Measurements from ENCODE around the gene KDM4C. TPM values are rescaled to one million over a fixed set of nuclear protein-coding genes. Genes with fewer than 3 reads are reported as not detected.

Gene KDM4C
- total and polyA plus RNA-seq, 10 donors: 11.1 to 85.5 (median 61.9) TPM

GRCh38 chr9:7209016-7209715 is 451.4 kb downstream of the KDM4C start:
- intact Hi-C loops (cut with DNase I; ENCODE audit: low total_unique reads): no loop called here
- H3K27me3 ChIP-seq (replicated peaks in 1 of 7): peaks cover 0 to 11% (median 0%) of the 10 kb centered on the region in 7 donors
- DNase-seq: no peak
- no peak overlapping the region for H3K4me3 ChIP-seq
- no peaks in the 10 kb centered on the region for H3K9me3 ChIP-seq
- H3K27ac ChIP-seq: no peak overlapping the region
- 78 to 91% (median 86%) methylated on average over 15 of the region's 15 CpGs for WGBS, 5 donors
- no peaks in the 10 kb centered on the region for H3K4me1 ChIP-seq
- H3K36me3 ChIP-seq: no peaks in the 10 kb centered on the region
- TF ChIP-seq POLR2A (IDR thresholded peaks at IDR 0.05) (no peak), CTCF (IDR thresholded peaks at IDR 0.05 in 8 of 11, conservative IDR thresholded peaks at IDR 0.05 in 3 of 11) (no peak), POLR2AphosphoS5 (IDR thresholded peaks at IDR 0.05) (no peak)

- 75 to 86% (median 80%) methylated on average over 3 of the region's 3 CpGs for WGBS, 5 donors
- TF ChIP-seq POLR2AphosphoS5 (IDR thresholded peaks at IDR 0.05) (no peak), POLR2A (IDR thresholded peaks at IDR 0.05) (no peak), CTCF (IDR thresholded peaks at IDR 0.05 in 8 of 11, conservative IDR thresholded peaks at IDR 0.05 in 3 of 11) (no peak)
- Histone ChIP-seq H3K4me1 (no peaks in the 10 kb centered on the region), H3K36me3 (no peaks in the 10 kb centered on the region), H3K27me3 (replicated peaks in 1 of 7) (peaks cover 0 to 12% (median 0%) of the 10 kb centered on the region in 7 donors), H3K4me3 (no peak overlapping the region), H3K9me3 (no peaks in the 10 kb centered on the region), H3K27ac (no peak overlapping the region)
- DNase-seq: no peak
- intact Hi-C loops (cut with DNase I; ENCODE audit: low total_unique reads): no loop called here
Observed at GRCh38 chr9:7209990-7210389, 452.2 kb downstream of the KDM4C start.

GRCh38 chr9:7210854-7211637 is 453.3 kb downstream of the KDM4C start:
- peaks cover 0 to 17% (median 0%) of the 10 kb centered on the region in 7 donors for H3K27me3 ChIP-seq (replicated peaks in 1 of 7)
- no peaks in the 10 kb centered on the region for H3K4me1 ChIP-seq
- no peak overlapping the region for H3K27ac ChIP-seq
- DNase-seq: no peak
- WGBS, 5 donors: 75 to 87% (median 76%) methylated on average over 8 of the region's 8 CpGs
- no peaks in the 10 kb centered on the region for H3K36me3 ChIP-seq
- TF ChIP-seq POLR2AphosphoS5 (IDR thresholded peaks at IDR 0.05): no peak
- no peak for TF ChIP-seq CTCF (IDR thresholded peaks at IDR 0.05 in 8 of 11, conservative IDR thresholded peaks at IDR 0.05 in 3 of 11)
- no peak for TF ChIP-seq POLR2A (IDR thresholded peaks at IDR 0.05)
- no peak overlapping the region for H3K4me3 ChIP-seq
- intact Hi-C loops (cut with DNase I; ENCODE audit: low total_unique reads): no loop called here
- H3K9me3 ChIP-seq: no peaks in the 10 kb centered on the region

- Histone ChIP-seq H3K36me3 (no peaks in the 10 kb centered on the region), H3K27ac (no peak overlapping the region), H3K9me3 (no peaks in the 10 kb centered on the region), H3K4me1 (no peaks in the 10 kb centered on the region), H3K4me3 (no peak overlapping the region), H3K27me3 (replicated peaks in 1 of 7) (peaks cover 0 to 23% (median 0%) of the 10 kb centered on the region in 7 donors)
- WGBS, 5 donors: 81 to 94% (median 89%) methylated on average over 3 of the region's 3 CpGs
- intact Hi-C loops (cut with DNase I; ENCODE audit: low total_unique reads): no loop called here
- no peak for DNase-seq
- TF ChIP-seq POLR2A (IDR thresholded peaks at IDR 0.05) (no peak), POLR2AphosphoS5 (IDR thresholded peaks at IDR 0.05) (no peak), CTCF (IDR thresholded peaks at IDR 0.05 in 8 of 11, conservative IDR thresholded peaks at IDR 0.05 in 3 of 11) (no peak)
Observed at GRCh38 chr9:7211657-7212056, 453.9 kb downstream of the KDM4C start.
